ENCODE measurements around the gene PTH2. TPM values are rescaled to one million over a fixed set of nuclear protein-coding genes. Genes with fewer than 3 reads are reported as not detected.

The PTH2 gene
- total RNA-seq, 1 donor from 2014 or later: not detected

DNA sequence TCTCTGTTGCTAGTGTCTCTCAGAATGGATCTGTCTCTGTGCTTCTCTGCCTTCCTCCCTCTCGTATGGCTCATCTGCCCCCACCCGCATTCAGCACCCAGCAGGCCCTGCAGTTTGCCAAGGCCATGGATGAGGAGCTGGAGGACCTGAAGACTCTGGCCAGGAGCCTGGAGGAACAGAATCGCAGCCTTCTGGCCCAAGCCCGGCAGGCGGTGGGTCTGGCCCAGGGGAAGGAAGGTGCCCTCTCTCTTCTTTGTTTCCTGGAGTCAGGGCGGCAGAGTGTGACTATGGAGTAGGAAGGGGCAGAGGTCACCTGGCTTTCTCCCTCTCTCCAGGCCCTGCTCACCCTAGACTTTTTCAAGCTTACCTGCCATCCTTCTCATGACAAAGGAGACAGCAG is 24.3 kb downstream of the PTH2 start:
- Mint-ChIP-seq H3K27ac (ENCODE audit: unreplicated experiment) (no peak overlapping the region), H3K36me3 (ENCODE audit: low read depth) (no peaks in the 10 kb centered on the region), H3K9me3 (ENCODE audit: low read depth) (no peaks in the 10 kb centered on the region), H3K4me1 (ENCODE audit: low read depth) (peaks cover 6% of the 10 kb centered on the region), H3K27me3 (ENCODE audit: low read depth) (peaks cover 7% of the 10 kb centered on the region), H3K4me3 (ENCODE audit: unreplicated experiment) (no peak overlapping the region)
- TF ChIP-seq, protein P1, sequence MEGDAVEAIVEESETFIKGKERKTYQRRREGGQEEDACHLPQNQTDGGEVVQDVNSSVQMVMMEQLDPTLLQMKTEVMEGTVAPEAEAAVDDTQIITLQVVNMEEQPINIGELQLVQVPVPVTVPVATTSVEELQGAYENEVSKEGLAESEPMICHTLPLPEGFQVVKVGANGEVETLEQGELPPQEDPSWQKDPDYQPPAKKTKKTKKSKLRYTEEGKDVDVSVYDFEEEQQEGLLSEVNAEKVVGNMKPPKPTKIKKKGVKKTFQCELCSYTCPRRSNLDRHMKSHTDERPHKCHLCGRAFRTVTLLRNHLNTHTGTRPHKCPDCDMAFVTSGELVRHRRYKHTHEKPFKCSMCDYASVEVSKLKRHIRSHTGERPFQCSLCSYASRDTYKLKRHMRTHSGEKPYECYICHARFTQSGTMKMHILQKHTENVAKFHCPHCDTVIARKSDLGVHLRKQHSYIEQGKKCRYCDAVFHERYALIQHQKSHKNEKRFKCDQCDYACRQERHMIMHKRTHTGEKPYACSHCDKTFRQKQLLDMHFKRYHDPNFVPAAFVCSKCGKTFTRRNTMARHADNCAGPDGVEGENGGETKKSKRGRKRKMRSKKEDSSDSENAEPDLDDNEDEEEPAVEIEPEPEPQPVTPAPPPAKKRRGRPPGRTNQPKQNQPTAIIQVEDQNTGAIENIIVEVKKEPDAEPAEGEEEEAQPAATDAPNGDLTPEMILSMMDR (IDR thresholded peaks at IDR 0.05): no peak
- no peak for DNase-seq (ENCODE audit: low spot score)

DNA sequence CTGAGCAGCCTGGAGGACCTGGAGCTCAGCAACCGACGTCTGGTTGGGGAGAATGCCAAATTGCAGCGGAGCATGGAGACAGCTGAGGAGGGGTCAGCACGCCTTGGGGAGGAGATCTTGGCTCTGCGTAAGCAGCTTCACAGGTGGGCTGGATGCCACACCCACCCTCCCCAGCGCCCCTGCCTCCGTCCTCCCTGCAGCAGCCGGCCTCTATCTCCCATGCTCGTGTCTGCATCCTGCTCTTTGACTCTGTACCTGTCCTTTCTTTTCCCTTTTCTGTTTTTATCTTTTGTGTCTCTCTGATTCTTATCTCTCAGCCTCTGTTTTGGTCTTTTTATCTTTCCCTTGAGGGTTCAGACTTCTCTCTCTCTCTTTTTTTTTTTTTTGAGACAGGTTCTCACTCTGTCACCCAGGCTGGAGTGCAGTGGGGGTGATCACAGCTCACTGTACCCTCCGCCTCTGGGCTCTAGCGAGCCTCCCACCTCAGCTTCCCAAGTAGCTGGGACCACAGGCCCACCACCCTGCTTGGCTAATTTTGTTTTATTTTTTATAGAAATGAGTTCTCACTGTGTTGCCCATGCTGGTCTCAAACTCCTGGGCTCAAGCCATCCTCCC is 25.1 kb downstream of the PTH2 start:
- no peak overlapping the region for H3K4me3 Mint-ChIP-seq (ENCODE audit: unreplicated experiment)
- no peaks in the 10 kb centered on the region for H3K9me3 Mint-ChIP-seq (ENCODE audit: low read depth)
- H3K4me1 Mint-ChIP-seq (ENCODE audit: low read depth): no peaks in the 10 kb centered on the region
- TF ChIP-seq, protein P1 (IDR thresholded peaks at IDR 0.05): no peak
- H3K27me3 Mint-ChIP-seq (ENCODE audit: low read depth): peaks cover 7% of the 10 kb centered on the region
- no peaks in the 10 kb centered on the region for H3K36me3 Mint-ChIP-seq (ENCODE audit: low read depth)
- no peak for DNase-seq (ENCODE audit: low spot score)
- H3K27ac Mint-ChIP-seq (ENCODE audit: unreplicated experiment): no peak overlapping the region

DNA sequence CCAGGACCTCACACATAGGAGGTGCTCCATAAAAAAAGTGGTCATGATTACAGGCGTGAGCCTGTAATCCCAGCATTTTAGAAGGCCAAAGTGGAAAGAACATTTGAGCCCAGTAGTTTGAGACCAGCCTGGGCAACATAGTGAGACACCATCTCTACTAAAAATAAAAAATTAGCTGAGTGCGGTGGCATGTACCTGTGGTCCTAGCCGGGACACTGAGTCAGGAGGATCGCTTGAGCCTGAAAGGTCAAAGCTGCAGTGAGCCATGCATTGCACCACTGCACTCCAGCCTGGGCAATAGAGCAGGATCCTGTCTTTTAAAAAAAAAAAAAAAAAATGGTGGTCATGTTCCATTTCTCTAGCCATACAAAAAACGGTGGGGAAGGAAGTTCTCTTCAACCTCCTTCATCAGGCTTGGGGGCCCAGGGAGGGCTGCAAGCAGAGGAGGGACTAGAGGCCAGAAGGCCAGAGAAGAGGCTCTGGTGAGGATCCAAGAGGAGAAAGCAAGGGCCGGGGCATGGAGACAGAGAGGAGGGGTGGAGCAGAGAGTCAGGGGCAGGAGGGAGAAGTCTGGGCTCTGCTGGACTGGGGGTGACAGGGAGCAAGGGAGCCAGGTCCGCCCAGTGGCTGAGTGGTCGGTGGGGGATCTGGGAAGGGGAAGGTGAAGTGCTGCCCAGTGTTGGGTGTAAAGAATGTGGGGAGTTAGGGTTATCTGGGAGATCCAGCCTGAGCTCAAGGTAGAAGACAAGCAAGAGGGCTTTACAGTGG is 26.3 kb downstream of the PTH2 start:
- H3K36me3 Mint-ChIP-seq (ENCODE audit: low read depth): no peaks in the 10 kb centered on the region
- TF ChIP-seq, protein P1 (IDR thresholded peaks at IDR 0.05): no peak
- H3K4me3 Mint-ChIP-seq (ENCODE audit: unreplicated experiment): no peak overlapping the region
- no peaks in the 10 kb centered on the region for H3K9me3 Mint-ChIP-seq (ENCODE audit: low read depth)
- no peaks in the 10 kb centered on the region for H3K4me1 Mint-ChIP-seq (ENCODE audit: low read depth)
- H3K27me3 Mint-ChIP-seq (ENCODE audit: low read depth): peaks cover 13% of the 10 kb centered on the region
- H3K27ac Mint-ChIP-seq (ENCODE audit: unreplicated experiment): no peak overlapping the region
- DNase-seq (ENCODE audit: low spot score): no peak

DNA sequence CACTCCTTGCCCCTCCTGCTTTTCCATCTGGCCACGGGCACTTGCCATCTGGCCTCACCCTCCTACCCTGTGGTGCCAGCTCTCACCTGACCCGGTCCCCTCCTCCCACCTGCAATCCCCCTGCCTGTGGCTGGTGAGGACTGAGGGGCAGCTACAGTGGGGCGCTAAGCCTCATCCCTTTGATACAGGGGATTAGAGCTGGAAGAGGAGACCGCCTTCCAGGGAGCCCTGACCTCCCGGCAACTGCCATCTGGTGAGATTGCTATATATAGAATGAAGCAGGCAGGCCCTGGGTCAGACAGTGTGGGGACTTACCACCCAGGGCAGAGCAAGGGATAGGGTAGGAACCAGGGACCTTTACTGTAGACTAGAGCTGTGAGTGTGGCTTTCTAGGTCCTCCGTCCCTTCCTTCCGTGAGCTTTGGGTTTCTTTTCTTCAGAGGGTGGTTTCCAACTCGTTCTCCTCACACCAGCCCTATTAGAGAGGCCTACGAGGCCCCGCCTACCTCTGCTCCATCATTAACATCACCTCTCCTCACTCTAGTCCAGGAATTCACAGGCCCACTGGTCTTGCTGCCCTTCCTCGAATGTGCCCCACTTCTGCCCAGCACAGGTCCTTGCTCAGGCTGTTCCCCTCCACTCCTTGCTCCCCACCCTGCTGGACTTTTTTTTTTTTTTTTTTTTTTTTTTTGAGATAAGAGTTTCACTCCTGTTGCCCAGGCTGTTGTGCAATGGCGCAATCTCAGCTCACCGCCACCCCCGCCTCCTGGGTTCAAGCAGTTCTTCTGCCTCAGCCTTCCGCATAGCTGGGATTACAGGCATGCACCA is 27.4 kb downstream of the PTH2 start:
- H3K4me1 Mint-ChIP-seq (ENCODE audit: low read depth): no peaks in the 10 kb centered on the region
- TF ChIP-seq, protein P1 (IDR thresholded peaks at IDR 0.05): no peak
- H3K27me3 Mint-ChIP-seq (ENCODE audit: low read depth): peaks cover 17% of the 10 kb centered on the region
- no peak overlapping the region for H3K4me3 Mint-ChIP-seq (ENCODE audit: unreplicated experiment)
- H3K27ac Mint-ChIP-seq (ENCODE audit: unreplicated experiment): no peak overlapping the region
- H3K9me3 Mint-ChIP-seq (ENCODE audit: low read depth): no peaks in the 10 kb centered on the region
- DNase-seq (ENCODE audit: low spot score): no peak
- H3K36me3 Mint-ChIP-seq (ENCODE audit: low read depth): no peaks in the 10 kb centered on the region

DNA sequence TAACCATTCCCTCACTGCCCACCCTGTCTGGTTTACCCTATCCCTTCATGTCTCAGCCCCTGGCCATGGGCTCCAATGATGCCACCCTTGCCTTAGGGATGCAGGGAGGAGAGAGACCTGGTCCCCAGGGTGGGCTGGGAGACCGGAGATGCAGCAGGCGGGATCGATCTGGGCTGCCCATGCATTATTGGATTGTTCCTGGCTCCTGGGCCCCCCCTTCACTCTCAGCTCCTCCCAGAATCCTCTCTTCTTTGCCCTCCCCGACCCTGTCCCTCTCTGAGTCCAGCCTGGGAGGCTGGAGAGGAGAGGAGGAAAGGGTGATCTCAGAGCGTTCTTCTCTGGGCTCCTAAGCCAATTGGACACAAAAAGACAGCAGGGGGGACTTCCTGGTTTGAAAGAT is 29.4 kb downstream of the PTH2 start:
- TF ChIP-seq, protein P1 (IDR thresholded peaks at IDR 0.05): no peak
- H3K9me3 Mint-ChIP-seq (ENCODE audit: low read depth): no peaks in the 10 kb centered on the region
- H3K27me3 Mint-ChIP-seq (ENCODE audit: low read depth): peaks cover 23% of the 10 kb centered on the region
- no peaks in the 10 kb centered on the region for H3K36me3 Mint-ChIP-seq (ENCODE audit: low read depth)
- H3K4me3 Mint-ChIP-seq (ENCODE audit: unreplicated experiment): no peak overlapping the region
- no peaks in the 10 kb centered on the region for H3K4me1 Mint-ChIP-seq (ENCODE audit: low read depth)
- no peak for DNase-seq (ENCODE audit: low spot score)
- no peak overlapping the region for H3K27ac Mint-ChIP-seq (ENCODE audit: unreplicated experiment)
